ENCODE results near the gene HOXC11. TPM values are rescaled to one million over a fixed set of nuclear protein-coding genes. Genes with fewer than 3 reads are reported as not detected.

HOXC11 gene
- not detected in 2 replicates for total RNA-seq (2014; rRNA removed; shearing (Covaris generic))
- polyA plus RNA-seq (2016; fragmentation: Nextera tagmentation; extraction: Ambion mirVana) = not detected in 2 replicates
- long read RNA-seq = 0 reads

DNA sequence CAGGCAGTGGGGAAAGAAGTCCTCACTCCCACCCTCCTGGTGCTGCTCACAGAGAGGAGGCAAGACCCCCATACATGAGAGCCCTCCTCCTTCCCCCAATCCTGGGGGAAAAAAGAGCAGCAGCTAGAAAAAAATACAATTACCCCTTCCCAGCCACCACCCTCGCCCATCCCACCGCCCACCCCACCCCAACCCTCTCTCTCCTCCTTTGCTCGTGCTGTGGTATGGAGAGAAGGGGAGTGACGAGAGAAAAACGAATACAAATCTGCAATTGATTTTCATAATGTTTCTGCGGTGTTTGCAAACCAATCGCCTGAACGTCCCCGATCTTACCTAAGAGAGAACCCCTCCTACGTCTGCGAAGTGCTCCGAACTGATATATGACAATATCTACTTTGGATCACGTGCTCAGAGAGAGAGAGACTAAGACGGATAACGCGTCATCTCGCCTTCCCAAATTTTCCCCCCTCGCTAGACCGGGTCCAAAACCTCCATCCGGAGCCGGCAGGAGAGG is at the start of gene HOXC11:
Gene HOXC11 (plus strand): TSS at position 405 of the 514 bp plus-strand sequence. CDS start 116 bp downstream, outside the sequence.
- Histone ChIP-seq H3K4me2 (peak within 1 kb of the TSS; percentile 77), H2AFZ (no peak within 1 kb of the TSS), H3K79me2 (replicated peaks; ENCODE audit: insufficient read depth) (no peaks in the 10 kb centered on the region), H3K9me2 (ENCODE audit: insufficient read depth) (no peaks in the 10 kb centered on the region), H3F3A (replicated peaks; ENCODE audit: low read depth) (peaks cover 24% of the 10 kb centered on the region), H3K4me1 (ENCODE audit: insufficient read depth) (peaks cover 17% of the 10 kb centered on the region), H3K27ac (ENCODE audit: low read depth) (no peak within 1 kb of the TSS), H3K36me3 (ENCODE audit: insufficient read depth) (no peaks in the 10 kb centered on the region; the same call in 1 of the 2 replicates), H3K4me3 (peak within 1 kb of the TSS; percentile 47), H3K27me3 (ENCODE audit: insufficient read depth) (peaks cover 100% of the 10 kb centered on the region), H4K20me1 (replicated peaks; ENCODE audit: insufficient read depth) (peaks cover 49% of the 10 kb centered on the region)
- TF ChIP-seq CREB1 (CRISPR knock-in tag; IDR thresholded peaks at IDR 0.05; ENCODE audit: low read depth) (no peak), NANOG (IDR thresholded peaks at IDR 0.05; ENCODE audit: borderline replicate concordance) (no peak), EZH2 (IDR thresholded peaks at IDR 0.05; ENCODE audit: low read depth, unreplicated experiment) (peak; percentile 97), ZNF331 (CRISPR knock-in tag; IDR thresholded peaks at IDR 0.05; ENCODE audit: low read depth) (no peak), JUNB (IDR thresholded peaks at IDR 0.05; ENCODE audit: unreplicated experiment) (no peak)
- TF ChIP-seq, protein P1, sequence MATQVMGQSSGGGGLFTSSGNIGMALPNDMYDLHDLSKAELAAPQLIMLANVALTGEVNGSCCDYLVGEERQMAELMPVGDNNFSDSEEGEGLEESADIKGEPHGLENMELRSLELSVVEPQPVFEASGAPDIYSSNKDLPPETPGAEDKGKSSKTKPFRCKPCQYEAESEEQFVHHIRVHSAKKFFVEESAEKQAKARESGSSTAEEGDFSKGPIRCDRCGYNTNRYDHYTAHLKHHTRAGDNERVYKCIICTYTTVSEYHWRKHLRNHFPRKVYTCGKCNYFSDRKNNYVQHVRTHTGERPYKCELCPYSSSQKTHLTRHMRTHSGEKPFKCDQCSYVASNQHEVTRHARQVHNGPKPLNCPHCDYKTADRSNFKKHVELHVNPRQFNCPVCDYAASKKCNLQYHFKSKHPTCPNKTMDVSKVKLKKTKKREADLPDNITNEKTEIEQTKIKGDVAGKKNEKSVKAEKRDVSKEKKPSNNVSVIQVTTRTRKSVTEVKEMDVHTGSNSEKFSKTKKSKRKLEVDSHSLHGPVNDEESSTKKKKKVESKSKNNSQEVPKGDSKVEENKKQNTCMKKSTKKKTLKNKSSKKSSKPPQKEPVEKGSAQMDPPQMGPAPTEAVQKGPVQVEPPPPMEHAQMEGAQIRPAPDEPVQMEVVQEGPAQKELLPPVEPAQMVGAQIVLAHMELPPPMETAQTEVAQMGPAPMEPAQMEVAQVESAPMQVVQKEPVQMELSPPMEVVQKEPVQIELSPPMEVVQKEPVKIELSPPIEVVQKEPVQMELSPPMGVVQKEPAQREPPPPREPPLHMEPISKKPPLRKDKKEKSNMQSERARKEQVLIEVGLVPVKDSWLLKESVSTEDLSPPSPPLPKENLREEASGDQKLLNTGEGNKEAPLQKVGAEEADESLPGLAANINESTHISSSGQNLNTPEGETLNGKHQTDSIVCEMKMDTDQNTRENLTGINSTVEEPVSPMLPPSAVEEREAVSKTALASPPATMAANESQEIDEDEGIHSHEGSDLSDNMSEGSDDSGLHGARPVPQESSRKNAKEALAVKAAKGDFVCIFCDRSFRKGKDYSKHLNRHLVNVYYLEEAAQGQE (IDR thresholded peaks at IDR 0.05; ENCODE audit: unreplicated experiment) = no peak
- TF ChIP-seq, protein P2, sequence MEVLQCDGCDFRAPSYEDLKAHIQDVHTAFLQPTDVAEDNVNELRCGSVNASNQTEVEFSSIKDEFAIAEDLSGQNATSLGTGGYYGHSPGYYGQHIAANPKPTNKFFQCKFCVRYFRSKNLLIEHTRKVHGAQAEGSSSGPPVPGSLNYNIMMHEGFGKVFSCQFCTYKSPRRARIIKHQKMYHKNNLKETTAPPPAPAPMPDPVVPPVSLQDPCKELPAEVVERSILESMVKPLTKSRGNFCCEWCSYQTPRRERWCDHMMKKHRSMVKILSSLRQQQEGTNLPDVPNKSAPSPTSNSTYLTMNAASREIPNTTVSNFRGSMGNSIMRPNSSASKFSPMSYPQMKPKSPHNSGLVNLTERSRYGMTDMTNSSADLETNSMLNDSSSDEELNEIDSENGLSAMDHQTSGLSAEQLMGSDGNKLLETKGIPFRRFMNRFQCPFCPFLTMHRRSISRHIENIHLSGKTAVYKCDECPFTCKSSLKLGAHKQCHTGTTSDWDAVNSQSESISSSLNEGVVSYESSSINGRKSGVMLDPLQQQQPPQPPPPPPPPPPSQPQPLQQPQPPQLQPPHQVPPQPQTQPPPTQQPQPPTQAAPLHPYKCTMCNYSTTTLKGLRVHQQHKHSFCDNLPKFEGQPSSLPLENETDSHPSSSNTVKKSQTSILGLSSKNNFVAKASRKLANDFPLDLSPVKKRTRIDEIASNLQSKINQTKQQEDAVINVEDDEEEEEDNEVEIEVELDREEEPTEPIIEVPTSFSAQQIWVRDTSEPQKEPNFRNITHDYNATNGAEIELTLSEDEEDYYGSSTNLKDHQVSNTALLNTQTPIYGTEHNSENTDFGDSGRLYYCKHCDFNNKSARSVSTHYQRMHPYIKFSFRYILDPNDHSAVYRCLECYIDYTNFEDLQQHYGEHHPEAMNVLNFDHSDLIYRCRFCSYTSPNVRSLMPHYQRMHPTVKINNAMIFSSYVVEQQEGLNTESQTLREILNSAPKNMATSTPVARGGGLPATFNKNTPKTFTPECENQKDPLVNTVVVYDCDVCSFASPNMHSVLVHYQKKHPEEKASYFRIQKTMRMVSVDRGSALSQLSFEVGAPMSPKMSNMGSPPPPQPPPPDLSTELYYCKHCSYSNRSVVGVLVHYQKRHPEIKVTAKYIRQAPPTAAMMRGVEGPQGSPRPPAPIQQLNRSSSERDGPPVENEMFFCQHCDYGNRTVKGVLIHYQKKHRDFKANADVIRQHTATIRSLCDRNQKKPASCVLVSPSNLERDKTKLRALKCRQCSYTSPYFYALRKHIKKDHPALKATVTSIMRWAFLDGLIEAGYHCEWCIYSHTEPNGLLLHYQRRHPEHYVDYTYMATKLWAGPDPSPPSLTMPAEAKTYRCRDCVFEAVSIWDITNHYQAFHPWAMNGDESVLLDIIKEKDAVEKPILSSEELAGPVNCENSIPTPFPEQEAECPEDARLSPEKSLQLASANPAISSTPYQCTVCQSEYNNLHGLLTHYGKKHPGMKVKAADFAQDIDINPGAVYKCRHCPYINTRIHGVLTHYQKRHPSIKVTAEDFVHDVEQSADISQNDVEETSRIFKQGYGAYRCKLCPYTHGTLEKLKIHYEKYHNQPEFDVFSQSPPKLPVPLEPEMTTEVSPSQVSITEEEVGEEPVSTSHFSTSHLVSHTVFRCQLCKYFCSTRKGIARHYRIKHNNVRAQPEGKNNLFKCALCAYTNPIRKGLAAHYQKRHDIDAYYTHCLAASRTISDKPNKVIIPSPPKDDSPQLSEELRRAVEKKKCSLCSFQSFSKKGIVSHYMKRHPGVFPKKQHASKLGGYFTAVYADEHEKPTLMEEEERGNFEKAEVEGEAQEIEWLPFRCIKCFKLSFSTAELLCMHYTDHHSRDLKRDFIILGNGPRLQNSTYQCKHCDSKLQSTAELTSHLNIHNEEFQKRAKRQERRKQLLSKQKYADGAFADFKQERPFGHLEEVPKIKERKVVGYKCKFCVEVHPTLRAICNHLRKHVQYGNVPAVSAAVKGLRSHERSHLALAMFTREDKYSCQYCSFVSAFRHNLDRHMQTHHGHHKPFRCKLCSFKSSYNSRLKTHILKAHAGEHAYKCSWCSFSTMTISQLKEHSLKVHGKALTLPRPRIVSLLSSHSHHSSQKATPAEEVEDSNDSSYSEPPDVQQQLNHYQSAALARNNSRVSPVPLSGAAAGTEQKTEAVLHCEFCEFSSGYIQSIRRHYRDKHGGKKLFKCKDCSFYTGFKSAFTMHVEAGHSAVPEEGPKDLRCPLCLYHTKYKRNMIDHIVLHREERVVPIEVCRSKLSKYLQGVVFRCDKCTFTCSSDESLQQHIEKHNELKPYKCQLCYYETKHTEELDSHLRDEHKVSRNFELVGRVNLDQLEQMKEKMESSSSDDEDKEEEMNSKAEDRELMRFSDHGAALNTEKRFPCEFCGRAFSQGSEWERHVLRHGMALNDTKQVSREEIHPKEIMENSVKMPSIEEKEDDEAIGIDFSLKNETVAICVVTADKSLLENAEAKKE (CRISPR knock-in tag; IDR thresholded peaks at IDR 0.05) = no peak
- TF ChIP-seq, protein P3, sequence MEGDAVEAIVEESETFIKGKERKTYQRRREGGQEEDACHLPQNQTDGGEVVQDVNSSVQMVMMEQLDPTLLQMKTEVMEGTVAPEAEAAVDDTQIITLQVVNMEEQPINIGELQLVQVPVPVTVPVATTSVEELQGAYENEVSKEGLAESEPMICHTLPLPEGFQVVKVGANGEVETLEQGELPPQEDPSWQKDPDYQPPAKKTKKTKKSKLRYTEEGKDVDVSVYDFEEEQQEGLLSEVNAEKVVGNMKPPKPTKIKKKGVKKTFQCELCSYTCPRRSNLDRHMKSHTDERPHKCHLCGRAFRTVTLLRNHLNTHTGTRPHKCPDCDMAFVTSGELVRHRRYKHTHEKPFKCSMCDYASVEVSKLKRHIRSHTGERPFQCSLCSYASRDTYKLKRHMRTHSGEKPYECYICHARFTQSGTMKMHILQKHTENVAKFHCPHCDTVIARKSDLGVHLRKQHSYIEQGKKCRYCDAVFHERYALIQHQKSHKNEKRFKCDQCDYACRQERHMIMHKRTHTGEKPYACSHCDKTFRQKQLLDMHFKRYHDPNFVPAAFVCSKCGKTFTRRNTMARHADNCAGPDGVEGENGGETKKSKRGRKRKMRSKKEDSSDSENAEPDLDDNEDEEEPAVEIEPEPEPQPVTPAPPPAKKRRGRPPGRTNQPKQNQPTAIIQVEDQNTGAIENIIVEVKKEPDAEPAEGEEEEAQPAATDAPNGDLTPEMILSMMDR (conservative IDR thresholded peaks at IDR 0.05; ENCODE audit: low read depth in 2 of 2) = no peak
- Mint-ChIP-seq H3K4me3 (peak within 1 kb of the TSS; percentile 60), H3K36me3 (ENCODE audit: low read depth) (no peaks in the 10 kb centered on the region), H3K27me3 (ENCODE audit: insufficient read depth, low read depth, poor library complexity) (peaks cover 99% of the 10 kb centered on the region), H3K27ac (no peak within 1 kb of the TSS), H3K9me3 (no peaks in the 10 kb centered on the region; the same call in 1 of the 3 replicates), H3K4me1 (peaks cover 17% of the 10 kb centered on the region)
- ATAC-seq = no peak
- no peak for DNase-seq (ENCODE audit: low spot score)

Data from GM23338 (cell line).